GM21360 (cell line): ENCODE measurements around the gene MAGI1.
"Not testable (repeated sequence)": the region's sequence is repeated elsewhere in the genome, so short reads cannot be mapped to it uniquely, and the experiment has no call there.

ENCODE experiments used
- ATAC-seq: cut with Tn5 transposase; IDR thresholded peaks from one replicate; pipeline ENCODE4 v1.9.1; 2021; ENCODE audit warnings: mild to moderate bottlenecking, moderate library complexity; ENCODE audit not compliant: unreplicated experiment

Gene MAGI1

DNA sequence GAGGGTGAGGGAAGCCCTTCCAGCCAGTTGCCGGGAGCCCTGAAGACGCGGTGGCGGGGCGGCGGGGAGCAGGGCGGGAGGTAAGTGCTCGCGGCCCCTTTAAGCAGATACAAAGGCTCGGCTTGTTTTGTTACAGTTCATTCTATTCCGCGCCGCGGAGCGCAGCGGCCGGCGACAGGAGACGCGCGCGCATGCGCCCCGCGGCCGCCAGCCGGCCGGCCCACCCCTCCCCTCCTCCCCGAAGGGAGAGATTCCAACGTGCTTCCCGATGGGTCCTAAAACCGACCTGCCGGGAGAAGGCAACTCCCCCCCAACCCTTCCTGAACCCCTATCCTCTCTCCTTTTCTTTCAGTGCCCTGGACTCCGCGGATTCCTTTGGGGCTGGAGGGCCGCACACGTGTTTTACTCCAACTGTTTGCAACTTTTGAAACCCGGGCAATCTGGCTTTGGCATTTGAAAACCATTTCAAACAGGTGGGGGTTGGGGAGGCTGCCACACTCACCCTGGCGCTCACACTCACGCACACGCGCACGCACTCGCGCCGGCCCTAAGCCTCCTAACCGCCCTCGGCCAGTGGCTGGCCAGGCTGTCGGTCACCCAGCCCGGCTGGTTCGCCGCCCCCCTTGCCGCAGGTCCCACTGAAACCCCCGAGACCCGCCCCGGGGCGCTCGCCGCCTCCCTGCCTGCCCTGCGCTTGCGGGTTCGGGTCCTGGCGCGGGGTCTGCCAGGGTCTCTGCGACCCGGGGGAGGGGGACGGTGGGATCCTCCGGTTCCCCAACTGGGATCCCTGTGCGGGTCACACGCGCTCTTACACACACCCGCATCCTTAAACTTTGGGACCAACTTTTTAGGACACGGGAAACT, at the start of gene MAGI1:
TSS of gene MAGI1 (minus strand) at position 193 of the 864 bp plus-strand sequence. CDS start 610 bp downstream, outside the sequence.
- peak; percentile 89 for ATAC-seq

- no peak for ATAC-seq
These were observed 45.1 kb upstream of the MAGI1 start for GRCh38 chr3:66083784-66084213.

DNA sequence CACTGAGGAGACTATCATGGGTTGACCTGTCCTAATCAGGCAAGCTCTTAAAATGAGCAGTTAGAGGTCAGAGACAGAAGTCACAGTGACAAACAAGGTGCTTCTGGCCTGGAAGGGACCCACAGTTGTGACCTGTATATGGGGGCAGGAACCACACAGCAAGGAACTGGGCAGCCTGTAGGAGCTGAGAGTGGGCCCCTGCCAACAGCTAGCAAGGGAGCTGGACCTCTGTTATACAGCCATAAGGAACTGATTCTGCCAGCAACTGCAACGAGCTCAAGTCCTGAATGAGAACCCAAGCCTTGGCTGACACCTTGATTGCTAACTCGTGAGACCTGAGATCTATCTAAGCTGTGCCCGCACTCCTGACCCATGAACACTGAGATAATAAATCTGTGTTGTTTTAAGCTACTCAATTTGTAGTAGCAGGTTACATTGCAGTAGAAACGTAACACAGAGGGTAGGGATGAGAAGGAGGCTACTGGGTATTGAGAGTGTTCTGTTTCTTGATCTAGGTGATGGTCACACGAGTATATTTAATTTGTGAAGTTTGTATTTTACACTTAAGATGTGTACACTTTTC, 44.5 kb upstream of the MAGI1 start:
- ATAC-seq = no peak

DNA sequence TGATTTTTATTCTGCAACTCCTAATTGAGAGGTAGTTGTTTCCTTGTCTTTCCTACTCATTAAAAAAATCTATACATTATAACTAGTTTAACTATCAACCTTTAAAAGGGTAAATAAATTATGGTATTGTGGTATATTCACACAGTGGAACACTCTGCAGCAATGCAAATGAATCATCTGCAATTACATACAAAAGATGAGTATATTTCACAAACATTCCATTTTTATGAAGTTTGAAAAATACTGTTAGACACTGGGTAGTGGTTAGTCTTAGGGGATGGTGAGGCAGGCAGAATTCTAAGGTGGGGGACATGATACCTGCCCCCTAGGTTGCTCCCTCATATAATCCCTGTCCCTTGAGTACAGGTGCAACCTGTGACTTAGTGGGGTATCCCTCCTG, 44.0 kb upstream of the MAGI1 start:
- ATAC-seq = no peak

DNA sequence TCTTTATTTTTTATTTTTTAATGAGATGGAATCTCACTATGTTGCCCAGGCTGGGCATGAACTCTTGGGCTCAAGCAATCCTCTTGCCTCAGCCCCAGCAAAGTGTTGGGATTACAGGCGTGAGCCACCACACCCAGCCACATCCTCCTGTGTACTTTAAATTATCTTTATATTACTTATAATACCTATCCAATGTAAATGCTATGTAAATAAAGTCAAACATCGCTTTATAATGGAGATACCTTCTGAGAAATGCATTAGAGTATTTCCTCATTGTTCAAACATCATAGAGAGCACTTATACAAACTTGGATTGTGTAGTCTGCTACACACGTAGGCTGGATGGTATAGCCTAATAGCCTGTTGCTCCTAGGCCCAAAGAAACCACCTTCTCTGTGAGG, 41.4 kb upstream of the MAGI1 start:
- ATAC-seq = no peak

- ATAC-seq = no peak
These were observed 39.3 kb upstream of the MAGI1 start for GRCh38 chr3:66077973-66078372.

DNA sequence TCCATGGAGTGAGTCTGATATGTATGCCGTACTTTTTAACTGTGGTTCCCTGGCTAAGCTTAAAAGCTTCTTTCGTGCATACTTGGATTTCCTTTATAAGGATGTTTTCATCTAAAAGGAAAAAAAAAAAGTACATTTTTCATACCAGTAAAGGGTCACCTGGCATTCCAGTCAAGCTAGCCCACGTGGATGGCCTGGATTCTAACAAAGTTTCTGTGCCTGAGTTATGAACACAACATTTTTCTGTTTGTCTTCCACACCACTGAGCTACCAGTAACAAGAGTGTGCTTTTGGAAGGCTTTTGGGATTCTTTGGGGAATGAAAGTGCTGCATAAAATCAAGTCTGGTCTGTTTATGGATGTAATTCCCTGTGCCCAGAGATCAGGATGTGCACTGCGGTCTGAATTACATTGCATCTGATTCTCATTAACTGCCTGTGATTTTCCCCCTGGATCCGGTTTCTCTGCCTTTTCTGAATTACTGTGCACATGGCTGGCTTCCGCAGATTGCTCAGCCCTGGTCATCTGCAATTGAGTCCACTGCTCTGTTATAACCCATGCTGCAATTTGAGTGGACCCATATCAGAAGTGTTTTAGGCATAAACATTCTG, 38.2 kb upstream of the MAGI1 start:
- ATAC-seq = no peak

- no peak for ATAC-seq
These were observed 36.6 kb upstream of the MAGI1 start for GRCh38 chr3:66075281-66075680.

- no peak for ATAC-seq
These were observed 34.9 kb upstream of the MAGI1 start for GRCh38 chr3:66073464-66074141.

DNA sequence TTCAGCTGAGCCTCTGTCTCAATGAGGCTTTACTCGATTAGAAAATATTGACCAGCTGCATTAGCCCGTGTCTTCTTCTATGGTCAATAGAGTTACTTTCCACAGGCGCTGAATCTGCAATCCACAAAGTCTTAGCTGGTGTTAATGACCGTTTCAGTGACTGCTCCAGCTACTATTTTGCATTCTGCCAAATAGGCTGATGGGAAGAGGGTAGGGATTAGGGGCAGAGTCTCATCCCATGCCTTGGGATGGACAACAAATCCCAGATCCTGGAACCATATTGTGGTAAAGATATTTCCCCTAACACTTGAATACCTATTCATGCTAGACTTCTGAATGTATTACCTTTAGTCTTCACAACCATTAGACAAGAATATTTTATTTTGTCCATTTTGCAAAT, 29.5 kb upstream of the MAGI1 start:
- ATAC-seq = no peak

GRCh38 chr3:66066963-66067617, 28.4 kb upstream of the MAGI1 start:
- ATAC-seq = no peak

GRCh38 chr3:66055289-66055688, 16.6 kb upstream of the MAGI1 start:
- ATAC-seq = no peak

GRCh38 chr3:66053550-66054094, 14.9 kb upstream of the MAGI1 start:
- no peak for ATAC-seq

DNA sequence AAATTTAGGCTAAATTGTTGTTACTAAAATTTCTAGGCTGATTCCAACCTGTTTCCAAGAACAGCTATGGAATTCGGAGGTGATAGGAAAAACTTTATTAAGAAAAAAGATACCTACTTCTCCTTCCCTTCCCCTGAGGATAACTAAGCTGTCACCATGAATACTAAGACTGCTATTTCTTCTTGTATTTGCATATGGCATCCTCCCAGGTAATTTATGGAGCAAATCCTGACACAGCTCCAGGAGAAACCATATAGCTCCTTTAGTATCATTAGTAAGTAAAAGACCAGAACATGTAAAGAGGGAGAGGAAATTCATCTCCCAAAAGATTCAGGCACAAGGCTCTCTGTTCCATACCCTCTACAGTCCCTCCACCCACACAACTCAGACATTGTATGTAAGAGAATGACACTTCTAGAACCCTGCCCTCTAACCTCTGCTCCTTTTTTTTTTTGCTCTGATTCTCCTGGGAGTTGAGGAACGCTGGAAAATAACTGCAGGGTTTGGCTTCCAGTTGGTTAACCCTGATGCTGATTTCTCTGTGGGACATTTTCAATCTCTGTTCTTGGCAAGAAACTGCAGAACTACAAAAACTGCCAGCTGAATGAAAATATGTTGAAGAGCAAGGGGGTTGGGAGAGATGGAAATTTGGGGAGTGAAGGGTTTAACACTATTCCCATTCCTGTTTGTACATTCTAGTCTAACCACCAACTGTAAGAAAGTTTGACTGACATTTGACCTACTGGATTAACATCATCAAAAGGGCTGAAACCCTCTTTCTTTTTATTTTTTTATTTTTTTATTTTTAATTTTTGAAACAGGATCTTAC, 14.2 kb upstream of the MAGI1 start:
- ATAC-seq = no peak

- ATAC-seq = no peak
These were observed 12.1 kb upstream of the MAGI1 start for GRCh38 chr3:66050821-66051220.

- no peak for ATAC-seq
These were observed 9.3 kb upstream of the MAGI1 start for GRCh38 chr3:66048051-66048395.

DNA sequence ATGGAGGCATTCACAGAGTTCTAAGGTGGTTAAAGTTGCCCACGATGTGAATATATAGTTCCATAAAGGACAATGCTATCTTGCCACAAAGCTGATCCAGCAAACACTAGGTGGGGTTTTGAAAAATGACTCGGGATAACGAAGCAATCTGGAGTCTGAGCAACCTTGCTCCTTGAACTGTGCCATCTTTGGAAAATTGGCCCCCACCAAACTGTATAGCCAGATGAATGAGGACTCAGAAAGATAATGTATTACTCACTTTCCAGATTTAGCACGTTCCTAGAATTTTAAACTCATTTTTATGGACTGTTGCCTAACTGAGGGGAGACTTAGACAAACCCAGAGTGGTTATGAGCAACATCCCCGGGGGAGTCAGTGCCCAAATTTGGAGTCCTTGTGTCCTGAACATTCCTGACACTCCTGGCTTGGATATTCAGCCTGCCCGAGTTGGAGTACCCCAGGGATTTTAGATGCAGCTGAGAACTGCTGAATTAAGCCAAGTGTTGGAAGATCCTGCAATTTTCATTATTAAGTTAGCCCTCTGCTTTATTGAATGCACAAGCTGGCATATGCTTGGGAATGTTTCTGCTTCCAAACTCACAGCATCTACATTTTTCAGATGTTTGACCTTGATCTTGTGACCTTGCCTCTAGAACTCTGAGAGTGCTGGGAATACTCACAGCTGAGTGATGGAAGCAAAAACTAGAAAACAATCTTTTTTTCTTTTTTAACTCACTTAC, 8.8 kb upstream of the MAGI1 start:
- ATAC-seq = no peak

DNA sequence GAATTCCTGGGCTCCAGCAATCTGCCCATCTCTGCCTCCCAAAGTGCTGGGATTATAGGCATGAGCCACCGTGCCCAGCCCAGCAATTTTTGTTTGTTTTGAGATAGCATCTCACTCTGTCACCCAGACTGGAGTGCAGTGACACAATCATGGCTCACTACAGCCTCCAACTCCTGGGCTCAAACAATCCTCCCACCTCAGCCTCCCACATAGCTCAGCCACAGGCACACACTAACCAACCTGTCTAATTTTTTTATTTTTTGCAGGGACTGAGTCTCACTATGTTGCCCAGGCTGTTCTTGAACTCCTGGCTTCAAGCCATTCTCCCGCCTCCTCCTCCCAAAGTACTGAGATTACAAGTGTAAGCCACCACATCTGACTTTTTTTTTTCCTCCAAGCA, 7.6 kb upstream of the MAGI1 start:
- not testable (repeated sequence) for ATAC-seq

GRCh38 chr3:66041828-66042227, 3.1 kb upstream of the MAGI1 start:
- ATAC-seq = no peak
